Ovary (tissue), 9 donors: ENCODE results near the gene SYT2. TPM values are rescaled to one million over a fixed set of nuclear protein-coding genes. Genes with fewer than 3 reads are reported as not detected.
"Not testable (repeated sequence)": the region's sequence is repeated elsewhere in the genome, so short reads cannot be mapped to it uniquely, and the experiment has no call there.

Source experiments
- DNase-seq, 5 donors: peaks; one replicate each; pipeline ENCODE4 v3.0.0-alpha.2; 2019 to 2020
- H3K27ac ChIP-seq, 2 donors: fragments of 200-600 bp; one replicate each; pipeline versions ENCODE4 v1.5.1 to v1.8.0; 2019 to 2022
- H3K27me3 ChIP-seq: fragments of 200-600 bp; one replicate; pipeline ENCODE4 v1.8.0; 2022
- H3K36me3 ChIP-seq: fragments of 200-600 bp; sonication (generic); one replicate; pipeline ENCODE4 v1.5.1; 2019
- H3K4me1 ChIP-seq: one replicate; pipeline ENCODE4 v1.8.1; 2013; ENCODE audit warnings: mild to moderate bottlenecking, moderate library complexity; ENCODE audit not compliant: insufficient read depth
- H3K4me3 ChIP-seq: fragments of 200-600 bp; sonication (generic); one replicate; pipeline ENCODE4 v1.5.1; 2017
- H3K9me3 ChIP-seq, 2 donors: fragments of 200-600 bp in 1 of 2; sonication (generic) in 1 of 2; one replicate each; pipeline versions ENCODE4 v1.5.1 to v1.8.1; 2013 to 2019; ENCODE audit warnings: mild to moderate bottlenecking in 1 of 2, moderate library complexity in 1 of 2
- EP300 ChIP-seq: sonication (generic); formaldehyde crosslinking; IDR thresholded peaks from one replicate; pipeline ENCODE4 v1.6.1; 2017; ENCODE audit warnings: antibody characterized with exemption
- POLR2A ChIP-seq: fragments of 450-650 bp; IDR thresholded peaks from one replicate; pipeline ENCODE4 v1.6.1; 2017; ENCODE audit warnings: antibody characterized with exemption, mild to moderate bottlenecking, moderate library complexity
- WGBS, 3 donors: extraction: QIAGEN DNeasy Blood & Tissue Kit in 1 of 3; methylation state at CpG; one replicate each; pipeline versions ENCODE4 v1.1.5 to v1.1.7; 2013 to 2017; 5-methylcytosine and 5-hydroxymethylcytosine counted together
- intact Hi-C, 4 donors: fragments of 100-400 bp; cut with DNase I; formaldehyde crosslinking; loops; one replicate each; pipeline versions ENCODE4 v1.11.0 to v1.15.1; 2022 to 2023
- polyA plus RNA-seq, 2 donors: library from polyadenylated mRNA; stranded (reverse); fragments of 200-250 nt in 1 of 2; fragments of 350-450 nt in 1 of 2; fragmentation: Illumina TruSeq in 1 of 2; extraction: RNeasy Lipid Tissue Mini Kit (QIAGEN cat#74804) in 1 of 2; gene quantifications; one replicate each; pipeline ENCODE4 v1.2.3, GENCODE V29; 2013 to 2014
- total RNA-seq, 7 donors: library from RNA; depleted of rRNA in 2 of 7; stranded (reverse); fragments of >200 nt in 2 of 7; fragmentation: NEBNext Ultra II Directional in 3 of 7; extraction: Animal tissue kit (Norgen Biotek cat#: 25700) in 3 of 7; gene quantifications; one replicate each; pipeline versions ENCODE4 v1.1.0 to v1.2.4, GENCODE V29; 2016 to 2023
- TF ChIP-seq, protein P1 (sequence below), 3 donors: fragments of 450-650 bp in 2 of 3; fragments of 200-600 bp in 1 of 3; IDR thresholded peaks; one replicate each; pipeline versions ENCODE4 v1.5.1 to v1.8.0; 2016 to 2022; ENCODE audit warnings: antibody characterized with exemption in 3 of 3, mild to moderate bottlenecking in 1 of 3
- donor health status: DM: no; HTN: no; CAD: no; lungs with moderate emphysema.
- donor health status: DM: no; HTN: no; CAD: no.
- donor health status: Bipolar disorder and iron deficiency.
- donor health status: DM: yes; HTN: yes; CAD: no.
- donor health status: DM: no; HTN: no; CAD: no.
- donor health status: DM: yes; HTN: yes; CAD: no.

Gene SYT2
- total and polyA plus RNA-seq, 9 donors = 0.34 to 5.5 (median 0.57) TPM; not detected in 1

DNA sequence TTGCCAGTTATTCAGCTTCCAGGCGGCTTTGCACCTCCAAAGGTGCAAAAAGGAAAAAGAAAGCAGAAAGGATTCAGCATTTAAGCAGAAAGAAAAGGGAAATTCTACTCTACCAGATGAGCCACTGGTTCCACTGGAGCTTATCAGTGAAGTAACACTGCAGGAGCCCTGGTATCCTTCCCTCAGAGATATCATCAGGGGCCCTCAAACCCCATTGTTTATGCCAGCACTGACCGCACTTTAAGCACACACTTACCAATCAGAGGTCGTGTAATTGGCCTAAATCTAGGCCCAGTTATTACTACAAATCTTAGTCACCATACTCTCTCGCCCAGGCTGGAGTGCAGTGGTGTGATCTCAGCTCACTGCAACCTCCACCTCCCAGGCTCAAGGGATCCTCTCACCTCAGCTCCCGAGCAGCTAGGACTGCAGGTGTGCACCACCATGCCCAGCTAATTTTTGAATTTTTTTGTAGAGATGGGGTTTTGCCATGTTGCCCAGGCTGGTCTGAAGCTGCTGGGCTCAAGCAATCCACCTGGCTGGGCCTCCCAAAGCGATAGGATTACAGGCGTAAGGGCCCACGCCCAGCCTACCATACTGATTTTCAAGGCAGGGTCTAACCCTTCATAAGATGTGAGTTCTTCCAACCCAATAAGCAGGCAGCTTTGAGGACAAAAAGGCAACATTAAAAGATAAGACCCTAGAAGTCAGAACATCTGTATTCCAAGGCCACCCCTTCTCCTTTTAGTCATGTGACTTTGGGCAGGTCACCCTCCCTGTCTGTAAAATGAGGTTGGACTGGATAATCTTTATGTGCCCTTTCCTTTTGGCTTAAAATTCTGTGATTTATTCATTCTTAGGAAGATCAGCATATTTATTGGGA is 125.3 kb downstream of the SYT2 start:
- TF ChIP-seq, protein P1, sequence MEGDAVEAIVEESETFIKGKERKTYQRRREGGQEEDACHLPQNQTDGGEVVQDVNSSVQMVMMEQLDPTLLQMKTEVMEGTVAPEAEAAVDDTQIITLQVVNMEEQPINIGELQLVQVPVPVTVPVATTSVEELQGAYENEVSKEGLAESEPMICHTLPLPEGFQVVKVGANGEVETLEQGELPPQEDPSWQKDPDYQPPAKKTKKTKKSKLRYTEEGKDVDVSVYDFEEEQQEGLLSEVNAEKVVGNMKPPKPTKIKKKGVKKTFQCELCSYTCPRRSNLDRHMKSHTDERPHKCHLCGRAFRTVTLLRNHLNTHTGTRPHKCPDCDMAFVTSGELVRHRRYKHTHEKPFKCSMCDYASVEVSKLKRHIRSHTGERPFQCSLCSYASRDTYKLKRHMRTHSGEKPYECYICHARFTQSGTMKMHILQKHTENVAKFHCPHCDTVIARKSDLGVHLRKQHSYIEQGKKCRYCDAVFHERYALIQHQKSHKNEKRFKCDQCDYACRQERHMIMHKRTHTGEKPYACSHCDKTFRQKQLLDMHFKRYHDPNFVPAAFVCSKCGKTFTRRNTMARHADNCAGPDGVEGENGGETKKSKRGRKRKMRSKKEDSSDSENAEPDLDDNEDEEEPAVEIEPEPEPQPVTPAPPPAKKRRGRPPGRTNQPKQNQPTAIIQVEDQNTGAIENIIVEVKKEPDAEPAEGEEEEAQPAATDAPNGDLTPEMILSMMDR (IDR thresholded peaks at IDR 0.05) = no peak
- TF ChIP-seq EP300 (no peak), POLR2A (no peak)
- no peak overlapping the region for H3K4me3 ChIP-seq
- no peak for DNase-seq
- peaks cover 22% of the 10 kb centered on the region for H3K4me1 ChIP-seq
- no peaks in the 10 kb centered on the region for H3K36me3 ChIP-seq
- H3K27me3 ChIP-seq = no peaks in the 10 kb centered on the region
- intact Hi-C loops = no loop called here
- H3K27ac ChIP-seq = no peak overlapping the region
- H3K9me3 ChIP-seq = no peaks in the 10 kb centered on the region
- 88 to 90% (median 88%) methylated on average over 8 of the region's 8 CpGs for WGBS, 3 donors

DNA sequence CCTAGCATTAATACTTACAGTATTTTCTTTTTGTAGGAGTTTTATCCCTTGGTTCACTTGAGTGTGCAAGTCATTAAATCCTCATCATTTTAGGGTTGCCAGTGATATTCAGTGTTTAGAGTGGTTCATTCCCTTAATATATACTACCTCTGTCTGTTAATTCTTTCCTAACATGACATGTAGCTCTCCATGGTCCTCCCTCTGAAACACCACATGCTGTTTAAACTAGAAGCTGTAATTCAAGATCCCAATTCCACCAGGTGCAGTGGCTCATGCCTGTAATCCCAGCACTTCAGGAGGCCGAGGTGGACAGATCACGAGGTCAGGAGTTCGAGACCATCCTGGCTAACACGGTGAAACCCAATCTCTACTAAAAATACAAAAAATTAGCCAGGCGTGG is 127.9 kb downstream of the SYT2 start:
- H3K27me3 ChIP-seq, H3K9me3 ChIP-seq, H3K27ac ChIP-seq, H3K36me3 ChIP-seq, intact Hi-C loops, H3K4me3 ChIP-seq, DNase-seq: not testable (repeated sequence)
- WGBS, 3 donors = 82 to 89% (median 86%) methylated on average over 5 of the region's 5 CpGs
- peaks cover 28% of the 10 kb centered on the region for H3K4me1 ChIP-seq

DNA sequence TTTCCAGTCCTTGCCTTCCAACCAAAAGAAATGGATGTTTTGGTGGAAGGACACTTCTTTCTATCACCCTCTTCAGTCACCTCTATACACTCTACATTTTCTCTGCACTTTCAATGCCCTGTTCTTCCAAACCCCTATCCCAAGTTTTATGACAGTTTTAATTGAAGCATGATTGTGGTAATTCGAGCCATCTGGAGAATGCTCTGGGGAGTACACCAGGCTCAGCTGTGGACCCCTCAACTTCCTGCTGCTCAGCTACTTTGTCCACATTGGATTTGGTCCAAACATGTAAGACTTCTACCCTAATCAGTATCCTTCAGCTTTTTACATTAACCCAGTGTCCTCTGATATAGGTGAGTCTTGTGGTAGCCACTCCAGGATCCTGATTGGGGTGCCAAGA is 129.6 kb downstream of the SYT2 start:
- Histone ChIP-seq H3K36me3 (no peaks in the 10 kb centered on the region), H3K9me3 (no peaks in the 10 kb centered on the region), H3K4me3 (no peak overlapping the region), H3K27me3 (no peaks in the 10 kb centered on the region), H3K4me1 (peaks cover 29% of the 10 kb centered on the region), H3K27ac (no peak overlapping the region)
- DNase-seq = no peak
- WGBS, 3 donors = 45 to 48% (median 47%) methylated on average over 1 of the region's 1 CpG
- intact Hi-C loops = no loop called here
- TF ChIP-seq EP300 (no peak), POLR2A (no peak)
- TF ChIP-seq, protein P1 (IDR thresholded peaks at IDR 0.05) = no peak

DNA sequence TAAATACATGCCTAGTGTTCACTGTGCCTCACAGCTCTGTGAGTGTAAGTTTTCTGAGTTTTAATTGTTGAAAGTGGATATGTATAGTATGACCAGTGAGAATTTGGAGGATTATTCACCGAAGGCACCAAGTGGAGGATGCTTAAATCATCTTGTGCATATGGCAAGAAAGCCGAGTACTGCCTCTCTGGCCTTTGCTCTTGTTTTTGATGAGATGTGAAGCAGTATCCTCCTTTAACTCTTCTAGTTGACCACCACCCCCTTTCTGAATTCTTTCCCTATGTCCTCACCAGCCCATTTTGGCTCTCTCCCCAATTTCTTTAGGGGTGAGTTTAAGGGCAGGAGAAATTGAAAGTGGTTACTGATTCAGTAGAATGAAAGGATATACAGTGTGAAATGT is 130.4 kb downstream of the SYT2 start:
- Histone ChIP-seq H3K27me3 (no peaks in the 10 kb centered on the region), H3K4me3 (no peak overlapping the region), H3K9me3 (no peaks in the 10 kb centered on the region), H3K27ac (no peak overlapping the region), H3K4me1 (peaks cover 23% of the 10 kb centered on the region), H3K36me3 (no peaks in the 10 kb centered on the region)
- 10 to 29% (median 11%) methylated on average over 2 of the region's 2 CpGs for WGBS, 3 donors
- intact Hi-C loops = loop anchor here in 1 of 4 donors (10.0 kb wide), 2 partner anchors 45 to 75 kb away; no protein-coding TSS in a partner anchor
- DNase-seq = no peak
- no peak for TF ChIP-seq EP300
- TF ChIP-seq, protein P1 (IDR thresholded peaks at IDR 0.05) = no peak

DNA sequence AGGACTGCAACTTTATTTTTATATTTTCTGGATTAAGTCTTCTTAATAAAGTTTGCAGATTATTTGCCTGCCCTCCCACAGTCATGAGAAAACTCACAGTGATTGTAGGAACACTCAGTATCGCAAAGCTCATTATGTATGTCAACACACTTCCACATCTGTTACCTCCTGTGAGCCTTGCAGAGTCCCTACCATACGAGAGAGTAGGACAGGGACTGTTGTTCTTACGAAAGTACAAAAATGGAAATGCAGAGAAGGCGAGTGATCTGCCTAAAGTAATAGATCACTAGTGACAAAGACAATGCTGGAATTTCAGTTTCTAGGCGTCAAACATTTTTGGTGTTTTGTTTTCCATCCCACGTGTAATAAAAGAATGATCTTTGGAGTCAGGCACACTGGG is 131.7 kb downstream of the SYT2 start:
- no peaks in the 10 kb centered on the region for H3K27me3 ChIP-seq
- no peaks in the 10 kb centered on the region for H3K9me3 ChIP-seq
- 24 to 29% (median 25%) methylated on average over 6 of the region's 6 CpGs for WGBS, 3 donors
- H3K36me3 ChIP-seq = no peaks in the 10 kb centered on the region
- TF ChIP-seq EP300 (no peak), POLR2A (no peak)
- TF ChIP-seq, protein P1 (IDR thresholded peaks at IDR 0.05) = no peak
- peaks cover 26% of the 10 kb centered on the region for H3K4me1 ChIP-seq
- DNase-seq = no peak
- peak overlapping the region in 1 of 2 donors; percentile 35 for H3K27ac ChIP-seq
- intact Hi-C loops = loop anchor here in 1 of 4 donors (10.0 kb wide), 2 partner anchors 46 to 74 kb away; no protein-coding TSS in a partner anchor
- H3K4me3 ChIP-seq = no peak overlapping the region
